Activated CD4-positive, alpha-beta T cell treated with anti-CD3 and anti-CD28 coated beads, Interleukin-2, amount 50 U/mL, for 4 hours (primary cell): ENCODE results near the gene RPS15.
A peak's percentile ranks its signal among the peaks of the same experiment; 100 is the strongest.
"Not testable (repeated sequence)": the region's sequence is repeated elsewhere in the genome, so short reads cannot be mapped to it uniquely, and the experiment has no call there.

Experiments
- DNase-seq, 2 experiments: peaks; one replicate each; pipeline ENCODE4 v3.0.0-alpha.2; 2020

Gene RPS15

GRCh38 chr19:1437609-1438008 is 587 bp upstream of the RPS15 start:
- no peak for DNase-seq

DNA sequence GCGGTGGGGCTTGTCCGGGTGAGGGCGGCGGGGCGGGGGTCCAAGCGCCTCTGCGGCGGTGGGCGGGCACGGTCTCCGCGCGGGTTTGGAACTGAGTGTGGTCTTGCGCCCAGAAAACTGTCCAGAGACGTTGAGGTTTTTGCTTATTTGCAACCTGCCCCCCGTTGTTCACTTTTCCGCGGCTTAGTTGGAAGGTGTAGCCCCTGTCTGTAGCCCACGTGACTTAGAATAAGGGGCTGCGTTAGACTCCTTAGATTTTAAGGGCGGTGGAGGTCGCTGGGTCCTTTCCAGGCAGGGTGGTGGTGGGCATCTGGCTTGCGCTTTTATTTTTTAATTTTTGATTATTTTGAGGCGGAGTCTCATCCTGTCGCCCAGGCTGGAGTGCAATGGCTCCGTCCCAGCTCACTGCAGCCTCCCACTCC is 748 bp downstream of the RPS15 start:
- DNase-seq, result no peak

GRCh38 chr19:1439525-1440417 is 1.6 kb downstream of the RPS15 start:
- not testable (repeated sequence) for DNase-seq

GRCh38 chr19:1440418-1440801 is 2.2 kb downstream of the RPS15 start:
- no peak for DNase-seq

DNA sequence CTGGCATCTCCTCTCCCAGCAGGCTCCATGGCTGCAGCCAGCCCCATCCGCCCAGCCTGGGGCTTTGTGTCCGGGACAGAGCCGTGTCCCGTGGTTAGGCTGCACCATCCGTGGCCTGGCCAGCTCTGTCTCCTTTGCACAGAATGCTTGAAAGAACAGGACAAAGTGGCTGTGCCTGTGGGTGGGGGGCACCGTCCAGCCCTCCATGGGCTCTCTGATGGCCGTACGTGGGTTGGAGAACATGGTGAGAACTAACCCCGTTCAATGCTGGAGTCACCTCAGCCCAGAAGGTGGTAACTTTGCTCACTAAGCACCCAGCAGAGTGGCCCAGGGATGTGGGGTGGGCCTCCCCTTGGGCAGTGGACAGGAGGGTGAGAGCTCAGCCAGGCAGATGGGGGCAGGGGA is 2.8 kb downstream of the RPS15 start:
- no peak for DNase-seq

DNA sequence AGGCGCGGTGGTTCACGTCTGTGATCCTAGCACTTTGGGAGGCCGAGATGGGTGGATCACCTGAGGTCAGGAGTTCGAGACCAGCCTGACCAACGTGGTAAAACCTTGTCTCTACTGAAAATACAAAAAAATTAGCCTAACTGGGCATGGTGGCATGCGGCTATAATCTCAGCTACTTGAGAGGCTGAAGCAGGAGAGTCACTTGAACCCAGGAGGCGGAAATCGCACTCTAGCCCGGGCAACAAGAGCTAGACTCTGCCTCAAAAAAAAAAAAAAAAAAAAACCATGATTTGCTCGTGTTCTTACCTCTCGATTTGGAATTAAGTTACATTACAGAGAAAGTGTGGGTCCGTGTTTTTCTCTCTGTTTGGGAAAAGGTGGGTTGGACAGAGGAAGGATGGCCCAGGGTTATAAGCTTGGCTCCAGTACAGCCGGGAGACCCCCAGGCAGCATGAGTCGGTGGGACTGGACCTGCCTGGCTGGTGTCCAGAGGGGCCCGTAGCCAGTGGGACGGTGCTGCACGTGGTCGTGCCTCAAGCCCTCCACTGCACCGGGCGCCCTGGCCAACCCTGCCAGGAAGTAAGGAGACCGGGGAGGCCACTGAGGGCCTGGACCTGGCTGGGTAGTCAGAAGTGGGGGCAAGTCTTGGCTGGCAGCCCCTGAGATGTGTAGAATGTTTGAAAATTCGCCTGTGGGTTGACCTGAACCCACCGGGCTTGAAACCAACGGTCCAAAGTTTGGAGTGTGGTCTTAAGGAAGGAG is 3.7 kb downstream of the RPS15 start:
- DNase-seq, result no peak

GRCh38 chr19:1445185-1445931 is 7.2 kb downstream of the RPS15 start:
- peak; percentile 64 to 66 for DNase-seq

GRCh38 chr19:1445932-1446712 is 7.9 kb downstream of the RPS15 start:
- DNase-seq, result no peak

DNA sequence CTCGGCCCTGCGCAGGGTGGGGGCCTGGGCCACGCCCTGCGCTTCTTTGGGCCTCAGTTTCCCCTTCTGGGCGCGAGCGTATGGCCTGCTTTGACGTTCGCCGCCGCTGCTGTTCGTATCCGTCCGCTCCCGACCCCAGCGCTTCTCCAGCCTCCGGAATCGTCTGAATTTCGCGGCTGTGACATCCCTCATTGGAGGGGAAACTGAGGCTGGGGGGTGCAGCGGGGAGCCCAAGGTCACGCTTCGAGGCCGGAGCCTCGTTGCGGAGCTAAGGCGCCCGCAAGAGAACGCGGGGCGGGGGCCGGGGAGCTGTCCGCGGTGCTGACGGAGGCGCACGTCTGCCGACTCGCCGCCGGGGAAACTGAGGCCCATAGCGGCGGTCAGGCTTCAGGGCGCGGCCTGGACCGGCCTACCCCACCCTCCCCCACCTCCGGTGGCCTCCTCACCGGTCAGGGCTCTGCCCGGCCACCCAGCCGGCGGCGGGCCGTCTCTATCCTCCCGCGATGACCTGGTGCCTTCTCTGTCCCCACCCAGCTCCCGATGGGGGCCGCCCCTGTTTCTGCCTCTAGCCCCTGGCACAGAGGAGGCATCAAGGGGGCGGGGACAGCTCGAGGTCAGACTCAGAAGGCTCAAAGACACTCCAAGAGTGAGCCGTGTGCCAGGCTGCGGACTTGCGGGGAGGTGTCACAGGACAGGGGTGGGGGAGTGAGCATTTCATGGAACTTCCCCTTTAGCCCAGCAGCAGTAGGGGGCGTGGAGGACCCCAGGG is 8.7 kb downstream of the RPS15 start:
- DNase-seq, result no peak

GRCh38 chr19:1447504-1447903 is 9.3 kb downstream of the RPS15 start:
- no peak for DNase-seq

DNA sequence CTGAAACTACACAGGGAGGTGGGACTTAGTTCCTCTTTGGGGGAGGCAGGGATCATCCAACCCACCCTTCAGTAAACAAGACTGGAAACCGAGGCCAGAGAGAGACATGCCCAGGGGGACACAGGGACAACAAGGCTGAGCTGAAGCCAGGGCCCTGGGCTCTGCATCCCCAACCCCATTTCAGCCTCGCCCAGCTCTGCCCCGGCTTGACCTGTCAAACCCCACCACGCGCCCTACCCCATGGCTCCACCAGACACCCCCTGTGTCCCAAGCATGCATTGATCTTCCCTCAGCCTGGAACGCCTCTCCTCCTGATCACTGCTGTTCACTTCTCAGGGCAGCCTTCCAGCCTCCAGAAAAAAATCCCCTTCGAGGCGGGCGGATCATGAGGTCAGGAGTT is 9.7 kb downstream of the RPS15 start:
- no peak for DNase-seq

GRCh38 chr19:1449467-1450442 is 11.6 kb downstream of the RPS15 start, which contains the start of gene APC2:
TSS of gene APC2 (plus strand) at chr19:1450121. CDS start at chr19:1453002, 2,881 bp downstream.
- no peak for DNase-seq

- DNase-seq, result no peak
These were observed 12.8 kb downstream of the RPS15 start for GRCh38 chr19:1450735-1451731.

- DNase-seq, result no peak
These were observed 14.0 kb downstream of the RPS15 start for GRCh38 chr19:1451916-1452801.

DNA sequence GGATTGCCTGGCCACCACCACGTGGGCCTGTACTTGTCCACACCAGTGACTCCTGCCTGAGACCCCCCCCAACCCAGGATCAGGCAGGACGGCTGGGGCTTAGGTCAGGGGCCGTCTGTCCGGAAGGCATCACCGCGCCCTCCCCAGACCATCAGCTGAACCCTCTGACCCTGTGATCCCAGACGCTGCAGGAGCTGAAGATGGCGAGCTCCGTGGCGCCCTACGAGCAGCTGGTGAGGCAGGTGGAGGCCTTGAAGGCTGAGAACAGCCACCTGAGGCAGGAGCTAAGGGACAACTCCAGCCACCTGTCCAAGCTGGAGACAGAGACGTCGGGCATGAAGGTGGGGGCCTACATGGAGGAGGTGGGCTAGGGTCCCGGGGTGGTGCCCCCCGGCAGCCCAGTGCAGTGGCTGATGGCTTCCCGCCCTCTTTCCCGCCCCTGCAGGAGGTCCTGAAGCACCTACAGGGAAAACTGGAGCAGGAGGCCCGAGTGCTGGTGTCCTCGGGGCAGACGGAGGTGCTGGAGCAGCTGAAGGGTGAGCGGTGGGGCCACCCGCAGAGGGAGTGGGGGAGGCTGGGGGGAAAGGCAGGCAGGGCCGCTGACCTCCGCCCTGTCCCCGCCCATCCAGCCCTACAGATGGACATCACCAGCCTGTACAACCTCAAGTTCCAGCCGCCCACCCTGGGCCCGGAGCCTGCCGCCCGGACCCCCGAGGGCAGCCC is 14.8 kb downstream of the RPS15 start:
- DNase-seq, result no peak

GRCh38 chr19:1453525-1454364 is 15.5 kb downstream of the RPS15 start:
- DNase-seq, result no peak
